Epithelial cell of proximal tubule (primary cell): ENCODE results near the gene TNFSF4. TPM values are rescaled to one million over a fixed set of nuclear protein-coding genes. Genes with fewer than 3 reads are reported as not detected.

Source experiments
- DNase-seq: peaks from one replicate; pipeline ENCODE4 v3.0.0-alpha.2; 2011; ENCODE audit warnings: low read depth
- H3K4me3 ChIP-seq: 2 replicates; pipeline ENCODE4 v1.5.1; 2011; ENCODE audit warnings: low read depth, mild to moderate bottlenecking, low read length
- CTCF ChIP-seq: conservative IDR thresholded peaks from 2 replicates; pipeline ENCODE4 v1.5.1; 2012; ENCODE audit warnings: low read depth, mild to moderate bottlenecking, low read length
- total RNA-seq: library from RNA; depleted of rRNA; stranded (reverse); fragments of >200 nt; gene quantifications from 2 replicates; pipeline ENCODE4 v1.2.3, GENCODE V29; 2015

Gene TNFSF4
- total RNA-seq, 1 donor from 2014 or later: 0.35 TPM

- no peak overlapping the region for H3K4me3 ChIP-seq
- TF ChIP-seq CTCF: no peak
- DNase-seq: no peak
Observed at GRCh38 chr1:173224280-173224892, 17.3 kb upstream of the TNFSF4 start.

GRCh38 chr1:173223031-173223380, 15.9 kb upstream of the TNFSF4 start:
- no peak for TF ChIP-seq CTCF
- no peak overlapping the region for H3K4me3 ChIP-seq
- DNase-seq: no peak

GRCh38 chr1:173222149-173223030, 15.3 kb upstream of the TNFSF4 start:
- no peak for DNase-seq
- TF ChIP-seq CTCF: no peak
- no peak overlapping the region for H3K4me3 ChIP-seq

- DNase-seq: no peak
- TF ChIP-seq CTCF: no peak
- H3K4me3 ChIP-seq: no peak overlapping the region
Observed at GRCh38 chr1:173220157-173220556, 13.0 kb upstream of the TNFSF4 start.

GRCh38 chr1:173213665-173214064, 6.5 kb upstream of the TNFSF4 start:
- TF ChIP-seq CTCF: no peak
- no peak for DNase-seq
- no peak overlapping the region for H3K4me3 ChIP-seq

- TF ChIP-seq CTCF: no peak
- no peak overlapping the region for H3K4me3 ChIP-seq
- DNase-seq: no peak
Observed at GRCh38 chr1:173212952-173213491, 5.9 kb upstream of the TNFSF4 start.
